GM19193 (cell line): ENCODE results near the gene GGACT.

ENCODE experiments used
- POLR2A ChIP-seq: IDR thresholded peaks from 4 replicates; pipeline ENCODE4 v1.6.1; 2011; ENCODE audit not compliant: insufficient read depth, insufficient read length; ENCODE audit errors: extremely low read depth

Gene GGACT

GRCh38 chr13:100541897-100542825 is 46.4 kb downstream of the GGACT start:
- TF ChIP-seq POLR2A: no peak

- no peak for TF ChIP-seq POLR2A
Measured at GRCh38 chr13:100540621-100541020, 48.0 kb downstream of the GGACT start.

GRCh38 chr13:100537951-100538462 is 50.6 kb downstream of the GGACT start:
- TF ChIP-seq POLR2A: no peak

- no peak for TF ChIP-seq POLR2A
Measured at GRCh38 chr13:100537486-100537885, 51.1 kb downstream of the GGACT start.

- no peak for TF ChIP-seq POLR2A
Measured at GRCh38 chr13:100536643-100537180, 51.9 kb downstream of the GGACT start.

GRCh38 chr13:100535426-100536135 is 53.0 kb downstream of the GGACT start:
- no peak for TF ChIP-seq POLR2A

GRCh38 chr13:100534911-100535310 is 53.7 kb downstream of the GGACT start:
- no peak for TF ChIP-seq POLR2A

GRCh38 chr13:100534147-100534843 is 54.3 kb downstream of the GGACT start:
- TF ChIP-seq POLR2A: no peak

GRCh38 chr13:100533588-100534041 is 55.0 kb downstream of the GGACT start:
- TF ChIP-seq POLR2A: no peak

GRCh38 chr13:100532836-100533435 is 55.7 kb downstream of the GGACT start:
- TF ChIP-seq POLR2A: no peak

- no peak for TF ChIP-seq POLR2A
Measured at GRCh38 chr13:100532090-100532766, 56.4 kb downstream of the GGACT start.

- TF ChIP-seq POLR2A: no peak
Measured at GRCh38 chr13:100530671-100531213, 57.8 kb downstream of the GGACT start.

- TF ChIP-seq POLR2A: no peak
Measured at GRCh38 chr13:100529666-100530377, 58.8 kb downstream of the GGACT start.
